ENCODE measurements around the gene C12orf76.

DNA sequence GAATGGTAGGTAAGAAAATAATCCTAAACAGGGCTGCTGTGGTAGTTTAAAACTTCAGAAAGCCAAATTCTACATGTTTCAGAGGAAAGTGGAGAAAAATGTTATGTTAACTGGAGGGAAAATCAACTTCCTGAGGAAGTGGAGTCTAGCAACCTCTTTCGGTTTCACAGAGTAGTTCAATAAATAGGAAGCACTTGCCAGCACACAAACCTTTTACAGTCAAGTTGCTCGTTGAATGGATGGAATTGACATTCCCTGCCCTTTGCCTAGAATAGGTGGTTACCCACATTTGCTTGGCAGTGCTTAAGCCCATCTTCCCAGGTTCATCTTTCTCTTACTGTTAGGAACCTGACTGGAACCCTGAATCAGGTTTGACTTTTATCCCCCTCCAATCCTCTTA, 33.2 kb downstream of the C12orf76 start:
- TF ChIP-seq, protein P1, sequence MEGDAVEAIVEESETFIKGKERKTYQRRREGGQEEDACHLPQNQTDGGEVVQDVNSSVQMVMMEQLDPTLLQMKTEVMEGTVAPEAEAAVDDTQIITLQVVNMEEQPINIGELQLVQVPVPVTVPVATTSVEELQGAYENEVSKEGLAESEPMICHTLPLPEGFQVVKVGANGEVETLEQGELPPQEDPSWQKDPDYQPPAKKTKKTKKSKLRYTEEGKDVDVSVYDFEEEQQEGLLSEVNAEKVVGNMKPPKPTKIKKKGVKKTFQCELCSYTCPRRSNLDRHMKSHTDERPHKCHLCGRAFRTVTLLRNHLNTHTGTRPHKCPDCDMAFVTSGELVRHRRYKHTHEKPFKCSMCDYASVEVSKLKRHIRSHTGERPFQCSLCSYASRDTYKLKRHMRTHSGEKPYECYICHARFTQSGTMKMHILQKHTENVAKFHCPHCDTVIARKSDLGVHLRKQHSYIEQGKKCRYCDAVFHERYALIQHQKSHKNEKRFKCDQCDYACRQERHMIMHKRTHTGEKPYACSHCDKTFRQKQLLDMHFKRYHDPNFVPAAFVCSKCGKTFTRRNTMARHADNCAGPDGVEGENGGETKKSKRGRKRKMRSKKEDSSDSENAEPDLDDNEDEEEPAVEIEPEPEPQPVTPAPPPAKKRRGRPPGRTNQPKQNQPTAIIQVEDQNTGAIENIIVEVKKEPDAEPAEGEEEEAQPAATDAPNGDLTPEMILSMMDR (conservative IDR thresholded peaks at IDR 0.05) = no peak
- no peak for TF ChIP-seq ZFX (IDR thresholded peaks at IDR 0.05)
